ENCODE measurements around the gene SERINC2.

DNA sequence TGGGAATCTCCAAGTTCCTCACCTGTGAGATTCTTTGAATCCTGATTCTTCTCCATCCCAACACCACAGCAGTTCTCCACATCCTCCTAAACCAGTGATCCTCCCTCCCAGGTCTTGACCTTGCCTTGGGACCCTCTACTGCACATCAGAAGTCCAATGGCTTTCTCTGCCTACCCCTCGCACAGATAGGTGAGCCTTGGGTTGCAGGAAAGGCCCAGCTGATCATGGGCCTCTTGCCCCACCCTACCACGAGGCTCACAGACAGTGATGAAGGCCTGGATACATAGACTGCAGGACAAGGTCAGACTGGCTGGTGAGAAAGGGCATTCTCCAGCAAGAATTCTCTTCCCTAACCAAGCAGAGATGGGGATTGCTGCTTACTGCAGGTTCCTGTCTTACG, 41.0 kb upstream of the SERINC2 start:
- no peak for TF ChIP-seq CEBPB (IDR thresholded peaks at IDR 0.05; ENCODE audit: low read depth)
- TF ChIP-seq, protein P1, sequence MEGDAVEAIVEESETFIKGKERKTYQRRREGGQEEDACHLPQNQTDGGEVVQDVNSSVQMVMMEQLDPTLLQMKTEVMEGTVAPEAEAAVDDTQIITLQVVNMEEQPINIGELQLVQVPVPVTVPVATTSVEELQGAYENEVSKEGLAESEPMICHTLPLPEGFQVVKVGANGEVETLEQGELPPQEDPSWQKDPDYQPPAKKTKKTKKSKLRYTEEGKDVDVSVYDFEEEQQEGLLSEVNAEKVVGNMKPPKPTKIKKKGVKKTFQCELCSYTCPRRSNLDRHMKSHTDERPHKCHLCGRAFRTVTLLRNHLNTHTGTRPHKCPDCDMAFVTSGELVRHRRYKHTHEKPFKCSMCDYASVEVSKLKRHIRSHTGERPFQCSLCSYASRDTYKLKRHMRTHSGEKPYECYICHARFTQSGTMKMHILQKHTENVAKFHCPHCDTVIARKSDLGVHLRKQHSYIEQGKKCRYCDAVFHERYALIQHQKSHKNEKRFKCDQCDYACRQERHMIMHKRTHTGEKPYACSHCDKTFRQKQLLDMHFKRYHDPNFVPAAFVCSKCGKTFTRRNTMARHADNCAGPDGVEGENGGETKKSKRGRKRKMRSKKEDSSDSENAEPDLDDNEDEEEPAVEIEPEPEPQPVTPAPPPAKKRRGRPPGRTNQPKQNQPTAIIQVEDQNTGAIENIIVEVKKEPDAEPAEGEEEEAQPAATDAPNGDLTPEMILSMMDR (IDR thresholded peaks at IDR 0.05 in 2 of 3, conservative IDR thresholded peaks at IDR 0.05 in 1 of 3; ENCODE audit: borderline replicate concordance in 1 of 3, insufficient read depth in 1 of 3, low read depth in 2 of 3, low read length in 2 of 3): no peak
- no peak for TF ChIP-seq ZBTB33 (IDR thresholded peaks at IDR 0.05; ENCODE audit: extremely low read depth, insufficient replicate concordance, low read length)
- TF ChIP-seq, protein P2, sequence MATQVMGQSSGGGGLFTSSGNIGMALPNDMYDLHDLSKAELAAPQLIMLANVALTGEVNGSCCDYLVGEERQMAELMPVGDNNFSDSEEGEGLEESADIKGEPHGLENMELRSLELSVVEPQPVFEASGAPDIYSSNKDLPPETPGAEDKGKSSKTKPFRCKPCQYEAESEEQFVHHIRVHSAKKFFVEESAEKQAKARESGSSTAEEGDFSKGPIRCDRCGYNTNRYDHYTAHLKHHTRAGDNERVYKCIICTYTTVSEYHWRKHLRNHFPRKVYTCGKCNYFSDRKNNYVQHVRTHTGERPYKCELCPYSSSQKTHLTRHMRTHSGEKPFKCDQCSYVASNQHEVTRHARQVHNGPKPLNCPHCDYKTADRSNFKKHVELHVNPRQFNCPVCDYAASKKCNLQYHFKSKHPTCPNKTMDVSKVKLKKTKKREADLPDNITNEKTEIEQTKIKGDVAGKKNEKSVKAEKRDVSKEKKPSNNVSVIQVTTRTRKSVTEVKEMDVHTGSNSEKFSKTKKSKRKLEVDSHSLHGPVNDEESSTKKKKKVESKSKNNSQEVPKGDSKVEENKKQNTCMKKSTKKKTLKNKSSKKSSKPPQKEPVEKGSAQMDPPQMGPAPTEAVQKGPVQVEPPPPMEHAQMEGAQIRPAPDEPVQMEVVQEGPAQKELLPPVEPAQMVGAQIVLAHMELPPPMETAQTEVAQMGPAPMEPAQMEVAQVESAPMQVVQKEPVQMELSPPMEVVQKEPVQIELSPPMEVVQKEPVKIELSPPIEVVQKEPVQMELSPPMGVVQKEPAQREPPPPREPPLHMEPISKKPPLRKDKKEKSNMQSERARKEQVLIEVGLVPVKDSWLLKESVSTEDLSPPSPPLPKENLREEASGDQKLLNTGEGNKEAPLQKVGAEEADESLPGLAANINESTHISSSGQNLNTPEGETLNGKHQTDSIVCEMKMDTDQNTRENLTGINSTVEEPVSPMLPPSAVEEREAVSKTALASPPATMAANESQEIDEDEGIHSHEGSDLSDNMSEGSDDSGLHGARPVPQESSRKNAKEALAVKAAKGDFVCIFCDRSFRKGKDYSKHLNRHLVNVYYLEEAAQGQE (IDR thresholded peaks at IDR 0.05; ENCODE audit: low read depth): no peak
- TF ChIP-seq JUND (IDR thresholded peaks at IDR 0.05): no peak
- no peak for TF ChIP-seq POLR2A (IDR thresholded peaks at IDR 0.05; ENCODE audit: borderline replicate concordance, extremely low read depth, insufficient read depth, insufficient read length)
- no peak for TF ChIP-seq EZH2phosphoT487 (IDR thresholded peaks at IDR 0.05; ENCODE audit: borderline replicate concordance)
- no peak for TF ChIP-seq YY1 (IDR thresholded peaks at IDR 0.05; ENCODE audit: extremely low read depth, insufficient replicate concordance, low read depth, low read length)
- no peak for TF ChIP-seq SP1 (IDR thresholded peaks at IDR 0.05; ENCODE audit: low read depth)
- no peak for TF ChIP-seq SIN3A (IDR thresholded peaks at IDR 0.05; ENCODE audit: low read depth)
- no peak for TF ChIP-seq SRF (IDR thresholded peaks at IDR 0.05; ENCODE audit: low read depth)
- TF ChIP-seq POLR2AphosphoS5 (IDR thresholded peaks at IDR 0.05; ENCODE audit: low read depth, low read length): no peak
- TF ChIP-seq, protein P3, sequence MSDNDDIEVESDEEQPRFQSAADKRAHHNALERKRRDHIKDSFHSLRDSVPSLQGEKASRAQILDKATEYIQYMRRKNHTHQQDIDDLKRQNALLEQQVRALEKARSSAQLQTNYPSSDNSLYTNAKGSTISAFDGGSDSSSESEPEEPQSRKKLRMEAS (IDR thresholded peaks at IDR 0.05): no peak
- TF ChIP-seq RAD21 (IDR thresholded peaks at IDR 0.05; ENCODE audit: low read depth): no peak

All from HCT116 (cell line).